Heart right ventricle (tissue), 16 donors: ENCODE results near the gene UBE3A. TPM values are rescaled to one million over a fixed set of nuclear protein-coding genes. Genes with fewer than 3 reads are reported as not detected.

Experiments used
- ATAC-seq, 8 donors: fragments of 200-7000 bp; cut with Tn5 transposase; one replicate each; pipeline ENCODE4 v1.9.1; 2020; ENCODE audit warnings: mild to moderate bottlenecking in 8 of 8, moderate library complexity in 8 of 8, moderate number of reproducible peaks in 1 of 8
- DNase-seq, 2 donors: peaks; one replicate each; pipeline ENCODE4 v3.0.0-alpha.2; 2020
- H3K27ac ChIP-seq, 10 donors: fragments of 200-600 bp; sonication (generic) in 2 of 10; one replicate each; pipeline versions ENCODE4 v1.5.0 to v1.8.0; 2020 to 2022; ENCODE audit warnings: mild to moderate bottlenecking in 3 of 10
- H3K27me3 ChIP-seq, 7 donors: fragments of 200-600 bp; one replicate each; pipeline ENCODE4 v1.8.0; 2021 to 2022; ENCODE audit warnings: mild to moderate bottlenecking in 2 of 7
- H3K36me3 ChIP-seq, 9 donors: fragments of 200-600 bp; sonication (generic) in 1 of 9; one replicate each; pipeline versions ENCODE4 v1.5.0 to v1.8.0; 2020 to 2022; ENCODE audit warnings: mild to moderate bottlenecking in 2 of 9
- H3K4me1 ChIP-seq, 9 donors: fragments of 200-600 bp; sonication (generic) in 1 of 9; one replicate each; pipeline versions ENCODE4 v1.5.0 to v1.8.0; 2020 to 2022; ENCODE audit warnings: mild to moderate bottlenecking in 4 of 9
- H3K4me3 ChIP-seq, 10 donors: fragments of 200-600 bp; sonication (generic) in 2 of 10; one replicate each; pipeline versions ENCODE4 v1.5.0 to v1.8.0; 2020 to 2022; ENCODE audit warnings: mild to moderate bottlenecking in 7 of 10, moderate library complexity in 2 of 10
- H3K9me3 ChIP-seq, 11 donors: fragments of 200-600 bp in 10 of 11; sonication (generic) in 2 of 11; one replicate each; pipeline versions ENCODE4 v1.5.0 to v1.8.0; 2013 to 2022; ENCODE audit warnings: mild to moderate bottlenecking in 2 of 11, control low read depth in 1 of 11, moderate library complexity in 1 of 11
- CTCF ChIP-seq, 9 donors: fragments of 200-600 bp; sonication (generic) in 2 of 9; IDR thresholded peaks; one replicate each; pipeline versions ENCODE4 v1.5.0 to v1.8.0; 2021 to 2022; ENCODE audit warnings: antibody characterized with exemption in 9 of 9, mild to moderate bottlenecking in 5 of 9, moderate library complexity in 1 of 9
- WGBS, 2 donors: extraction: QIAGEN DNeasy Blood & Tissue Kit; methylation state at CpG; one replicate each; pipeline ENCODE4 v1.1.7; 2013; ENCODE audit warnings: inconsistent platforms in 1 of 2; 5-methylcytosine and 5-hydroxymethylcytosine counted together
- intact Hi-C, 10 donors: fragments of 100-400 bp; cut with DNase I; formaldehyde crosslinking; loops; one replicate each; pipeline versions ENCODE4 v1.11.1 to v1.14.2; 2022
- long read RNA-seq, 3 donors: library from polyadenylated mRNA; unstranded; transcript quantifications; one replicate each; pipeline ENCODE4 v2.0.0, GENCODE V29; 2020 to 2021
- polyA plus RNA-seq, 2 donors: library from polyadenylated mRNA; stranded (reverse); fragments of 200-250 nt; gene quantifications; one replicate each; pipeline ENCODE4 v1.2.3, GENCODE V29; 2013
- total RNA-seq, 10 donors: library from RNA; stranded (reverse); fragmentation: NEBNext Ultra II Directional in 3 of 10; extraction: Animal tissue kit (Norgen Biotek cat#: 25700) in 3 of 10; gene quantifications; one replicate each; pipeline versions ENCODE4 v1.2.1 to v1.2.4, GENCODE V29; 2021 to 2023
- donor health status: Arrhythmogenic right ventricular cardiomyopathy.
- donor health status: ischemic (EF 13 %, LVEDD 7.1; RV severe dilation, severe dysfunction).
- donor health status: healthy with polysubstance abuse.
- donor health status: DM: no; HTN: yes; CAD: no.
- donor health status: DM: no; HTN: no; CAD: no.
- donor health status: ischemic (EF 25% LVEDD 6.9; RV normal size, moderate dysfunction).
- donor health status: ischemic (EF 25% LVEDD 5.7; RV mildly dilated, moderate dysfunction).
- donor health status: healthy.
- donor health status: DM: yes; HTN: yes; CAD: no.
- donor health status: Ischemic cardiomyopathy.
- donor health status: ischemic (EF 35%, LVEDD 5.7; RV mildly dilated, moderate dysfunction).
- donor health status: nonischemic (EF 11% LVEDD 7.7; RV severe dilation, severe dysfunction).
- donor health status: DM: yes; HTN: yes; CAD: no.
- donor health status: PGD.
- donor health status: ischemic (EF 29% LVEDD 5.4; RV normal size, mild dysfunction).
- donor health status: nonischemic (EF 23%, LVEDD 6.1; RV moderate dilation, normal function).

Gene UBE3A
- total RNA-seq (100 to 1,000 TPM; 101 to 146 (median 112) TPM), polyA plus RNA-seq (10 to 100 TPM; 24.2 to 40.3 TPM)
- long read RNA-seq, donor 1, full-length matches to known transcripts, result 134 of 190 reads
- long read RNA-seq, donor 1, partial matches to known transcripts, result 20 of 190 reads
- long read RNA-seq, donor 1, other reads (novel, unspliced or antisense), result 36 of 190 reads
- long read RNA-seq, donor 2, full-length matches to known transcripts, result 230 of 311 reads
- long read RNA-seq, donor 2, partial matches to known transcripts, result 21 of 311 reads
- long read RNA-seq, donor 2, other reads (novel, unspliced or antisense), result 60 of 311 reads
- long read RNA-seq, donor 3, full-length matches to known transcripts, result 142 of 239 reads
- long read RNA-seq, donor 3, partial matches to known transcripts, result 51 of 239 reads
- long read RNA-seq, donor 3, other reads (novel, unspliced or antisense), result 46 of 239 reads

- intact Hi-C loops, result loop anchor here in 7 of 10 donors (5.0 to 10.0 kb wide), 4 partner anchors 54 to 481 kb away; no protein-coding TSS in a partner anchor
- no peaks in the 10 kb centered on the region for H3K36me3 ChIP-seq
- H3K9me3 ChIP-seq, result peaks cover 0 to 7% (median 0%) of the 10 kb centered on the region in 11 donors
- no peaks in the 10 kb centered on the region for H3K27me3 ChIP-seq
- peak in 7 of 9 donors; percentile 9 to 50 (median 32) for TF ChIP-seq CTCF (IDR thresholded peaks at IDR 0.05)
- H3K4me3 ChIP-seq, result peak within 1 kb of the TSS; percentile 71 to 100 (median 94)
- DNase-seq (peak; percentile 89 to 94), ATAC-seq (peak; percentile 97 to 99 (median 98))
- peaks cover 3 to 42% (median 30%) of the 10 kb centered on the region in 9 donors for H3K4me1 ChIP-seq
- WGBS, 2 donors, result 0% methylated on average over 90 to 97 of the region's 97 CpGs
- peak within 1 kb of the TSS; percentile 95 to 100 (median 99) for H3K27ac ChIP-seq
These were observed at the start of gene UBE3A for GRCh38 chr15:25438601-25439368. TSS of gene UBE3A (minus strand) at chr15:25439024. CDS start at chr15:25409107, 29,917 bp downstream.

DNA sequence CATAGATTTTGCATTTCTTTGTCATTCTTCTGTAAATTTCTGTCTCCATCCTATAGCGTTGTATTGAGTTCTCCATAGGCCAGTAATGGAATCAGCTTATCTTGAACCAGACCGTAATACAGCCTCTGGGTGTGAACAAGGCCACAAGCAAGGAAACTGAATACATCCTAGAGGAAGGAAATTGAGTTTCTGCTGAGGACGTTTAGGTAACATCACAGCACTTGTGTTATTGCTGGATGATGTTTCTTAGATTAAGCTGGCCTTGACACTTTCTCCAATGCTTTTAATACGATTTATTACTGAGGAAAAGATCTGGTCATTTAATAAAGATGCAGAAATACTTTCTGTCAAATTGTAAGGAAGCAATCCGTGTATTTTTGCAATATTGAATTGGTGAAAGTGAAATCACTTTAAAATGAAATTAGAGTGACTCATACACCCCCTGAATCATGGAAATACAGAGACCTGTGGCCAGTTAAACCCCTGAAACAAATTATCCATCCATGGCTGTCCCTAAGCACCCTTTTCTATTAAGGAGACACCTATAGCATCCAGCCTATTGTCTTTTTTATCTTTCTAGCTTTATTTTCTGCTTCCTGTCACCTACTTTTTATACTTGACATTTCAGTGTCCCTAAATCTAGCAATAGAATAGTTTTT, 48.5 kb upstream of the UBE3A start:
- TF ChIP-seq CTCF (IDR thresholded peaks at IDR 0.05), result no peak
- ATAC-seq, result no peak
- no peaks in the 10 kb centered on the region for H3K27me3 ChIP-seq
- peaks cover 0 to 44% (median 15%) of the 10 kb centered on the region in 11 donors for H3K9me3 ChIP-seq
- H3K4me3 ChIP-seq, result no peak overlapping the region
- intact Hi-C loops, result loop anchor here in 1 of 10 donors (5.0 kb wide), 1 partner anchor 450 kb away; no protein-coding TSS in a partner anchor
- H3K36me3 ChIP-seq, result no peaks in the 10 kb centered on the region
- 55 to 58% methylated on average over 5 of the region's 5 CpGs for WGBS, 2 donors
- DNase-seq, result no peak
- no peak overlapping the region for H3K27ac ChIP-seq
- H3K4me1 ChIP-seq, result no peaks in the 10 kb centered on the region

DNA sequence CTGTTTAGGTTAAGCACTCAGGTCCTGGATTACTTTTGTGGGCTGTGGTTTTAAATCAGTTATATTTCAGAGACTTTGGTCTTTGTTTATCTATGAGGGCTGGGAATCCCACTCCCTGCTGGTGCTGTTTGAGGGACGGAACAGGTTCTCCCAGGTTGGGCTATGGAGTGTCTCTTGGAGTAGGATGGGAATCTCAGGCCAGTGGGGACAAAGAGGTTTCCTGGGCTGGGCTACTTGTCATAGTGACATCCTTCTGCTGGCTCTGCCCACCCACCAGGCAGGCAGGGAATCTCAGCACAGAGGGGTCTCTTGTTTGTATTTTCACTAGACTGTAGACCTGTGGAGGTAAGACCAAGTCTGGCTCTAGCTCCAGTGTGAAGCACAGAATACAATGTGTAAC, 47.2 kb upstream of the UBE3A start:
- Histone ChIP-seq H3K9me3 (peaks cover 0 to 34% (median 9%) of the 10 kb centered on the region in 11 donors), H3K36me3 (no peaks in the 10 kb centered on the region), H3K27me3 (no peaks in the 10 kb centered on the region), H3K4me3 (no peak overlapping the region), H3K27ac (no peak overlapping the region), H3K4me1 (no peaks in the 10 kb centered on the region)
- ATAC-seq (no peak), DNase-seq (no peak)
- intact Hi-C loops, result loop anchor here in 1 of 10 donors (5.0 kb wide), 1 partner anchor 449 kb away; no protein-coding TSS in a partner anchor
- no peak for TF ChIP-seq CTCF (IDR thresholded peaks at IDR 0.05)
- WGBS, 2 donors, result 85% methylated on average over 1 of the region's 1 CpG
